Urothelium cell line (cell line): ENCODE data around the gene AREL1.
"Not testable (repeated sequence)": the region's sequence is repeated elsewhere in the genome, so short reads cannot be mapped to it uniquely, and the experiment has no call there.

Experiments used
- DNase-seq: peaks from one replicate; pipeline ENCODE4 v3.0.0; 2011; ENCODE audit warnings: low spot score, mixed read lengths
- FAIRE-seq: peaks from 2 replicates; lab custom pipeline; 2011; peaks lifted over from hg19 to GRCh38; lab: Jason Lieb, UNC

The AREL1 gene, protein sequence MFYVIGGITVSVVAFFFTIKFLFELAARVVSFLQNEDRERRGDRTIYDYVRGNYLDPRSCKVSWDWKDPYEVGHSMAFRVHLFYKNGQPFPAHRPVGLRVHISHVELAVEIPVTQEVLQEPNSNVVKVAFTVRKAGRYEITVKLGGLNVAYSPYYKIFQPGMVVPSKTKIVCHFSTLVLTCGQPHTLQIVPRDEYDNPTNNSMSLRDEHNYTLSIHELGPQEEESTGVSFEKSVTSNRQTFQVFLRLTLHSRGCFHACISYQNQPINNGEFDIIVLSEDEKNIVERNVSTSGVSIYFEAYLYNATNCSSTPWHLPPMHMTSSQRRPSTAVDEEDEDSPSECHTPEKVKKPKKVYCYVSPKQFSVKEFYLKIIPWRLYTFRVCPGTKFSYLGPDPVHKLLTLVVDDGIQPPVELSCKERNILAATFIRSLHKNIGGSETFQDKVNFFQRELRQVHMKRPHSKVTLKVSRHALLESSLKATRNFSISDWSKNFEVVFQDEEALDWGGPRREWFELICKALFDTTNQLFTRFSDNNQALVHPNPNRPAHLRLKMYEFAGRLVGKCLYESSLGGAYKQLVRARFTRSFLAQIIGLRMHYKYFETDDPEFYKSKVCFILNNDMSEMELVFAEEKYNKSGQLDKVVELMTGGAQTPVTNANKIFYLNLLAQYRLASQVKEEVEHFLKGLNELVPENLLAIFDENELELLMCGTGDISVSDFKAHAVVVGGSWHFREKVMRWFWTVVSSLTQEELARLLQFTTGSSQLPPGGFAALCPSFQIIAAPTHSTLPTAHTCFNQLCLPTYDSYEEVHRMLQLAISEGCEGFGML

DNA sequence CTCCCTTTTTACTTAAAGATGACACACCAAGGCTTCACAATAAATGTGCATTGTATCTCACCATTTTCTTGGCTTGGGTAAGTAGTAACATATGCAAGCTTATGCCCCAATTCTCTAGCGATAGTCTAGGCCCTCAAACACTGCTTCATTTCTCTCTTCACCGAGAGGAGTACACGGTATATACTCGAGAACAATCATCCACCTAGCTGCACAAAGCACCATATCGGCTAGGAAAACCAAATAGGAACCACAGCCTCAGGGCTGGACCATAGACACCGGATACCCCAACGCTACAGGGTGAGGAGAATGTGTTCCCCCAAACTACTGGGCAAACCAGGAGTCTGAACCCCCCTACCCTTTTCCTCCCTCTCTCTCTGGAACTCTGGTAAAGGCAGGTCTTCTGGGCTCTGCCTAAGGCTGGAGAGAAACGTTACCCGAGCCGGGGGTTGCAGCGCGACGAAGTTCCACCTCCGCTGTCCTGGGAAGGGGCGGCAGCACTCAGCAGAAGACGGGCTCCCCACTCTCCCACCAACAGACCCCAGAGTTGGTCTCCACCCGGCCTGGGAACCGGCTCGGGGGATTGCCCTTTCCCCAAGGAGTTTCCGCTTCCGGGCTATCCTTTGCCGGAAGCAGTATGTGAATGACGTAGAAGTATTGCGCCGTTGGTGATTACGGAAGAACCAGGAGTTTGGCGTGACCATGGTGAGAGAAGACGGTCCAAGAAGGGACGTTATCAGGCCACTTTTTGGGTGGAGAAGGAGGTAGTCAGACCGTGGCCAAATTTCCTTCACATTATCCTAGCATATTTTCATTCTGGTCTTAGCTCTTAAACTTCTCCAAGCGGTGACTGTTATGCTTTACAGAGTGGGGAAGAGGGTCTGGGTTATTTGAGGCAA lies at the start of gene AREL1, which contains the start of gene FCF1:
AREL1 (minus strand) TSS at position 582 of the 896 bp plus-strand sequence. CDS start 27,465 bp downstream, outside the sequence.
FCF1 (plus strand) TSS at position 646 of the 896 bp plus-strand sequence; CDS start at position 700, 54 bp downstream.
- DNase-seq: peak; percentile 97
- FAIRE-seq: peak; percentile 97

DNA sequence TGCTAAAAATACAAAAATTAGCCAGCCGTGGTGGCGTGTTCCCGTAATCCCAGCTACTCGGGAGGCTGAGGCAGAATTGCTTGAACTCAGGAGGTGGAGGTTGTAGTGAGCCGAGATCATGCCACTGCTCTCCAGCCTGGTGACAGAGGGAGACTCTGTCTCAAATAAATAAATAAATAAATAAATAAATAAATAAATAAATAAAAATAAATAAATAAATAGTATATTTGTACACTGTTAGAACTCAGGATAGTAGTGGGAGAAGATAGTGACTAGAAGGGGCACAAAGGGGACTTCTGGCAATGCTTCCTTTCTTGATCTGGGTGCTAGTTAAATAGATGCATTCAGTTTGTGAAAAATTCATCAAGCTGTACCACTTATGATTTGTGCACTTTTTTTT lies 45.6 kb upstream of the AREL1 start:
- not testable (repeated sequence) for FAIRE-seq

GRCh38 chr14:74756326-74756725 lies 43.4 kb upstream of the AREL1 start:
- no peak for DNase-seq
- no peak for FAIRE-seq

More for the DNA sequence above, 45.6 kb upstream of the AREL1 start:
- not testable (repeated sequence) for DNase-seq

GRCh38 chr14:74754899-74755298 lies 42.0 kb upstream of the AREL1 start:
- FAIRE-seq (no peak), DNase-seq (no peak)

- DNase-seq (no peak), FAIRE-seq (no peak)
Observed at GRCh38 chr14:74754157-74754556, 41.3 kb upstream of the AREL1 start.

DNA sequence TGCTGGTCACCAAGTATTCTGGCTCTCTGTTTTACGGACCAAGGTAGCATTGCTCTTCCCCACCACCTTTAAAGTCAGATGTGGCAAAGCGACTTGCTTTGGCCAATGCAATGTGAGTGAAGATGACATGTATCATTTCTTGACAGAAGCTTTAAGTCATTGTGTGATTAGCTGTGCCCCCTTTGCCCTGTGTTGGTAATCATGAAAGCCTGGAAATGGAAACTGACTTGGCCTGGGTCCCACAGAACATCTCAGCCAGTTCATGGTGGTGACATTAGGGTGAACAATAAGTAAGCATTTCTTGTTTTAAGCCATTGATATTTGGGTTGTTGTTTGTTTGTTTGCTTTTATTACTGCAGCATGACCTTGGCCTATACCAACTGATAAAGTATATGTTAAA lies 34.4 kb upstream of the AREL1 start:
- DNase-seq (no peak), FAIRE-seq (no peak)

GRCh38 chr14:74739293-74740030 lies 26.6 kb upstream of the AREL1 start:
- no peak for FAIRE-seq
- DNase-seq: no peak

DNA sequence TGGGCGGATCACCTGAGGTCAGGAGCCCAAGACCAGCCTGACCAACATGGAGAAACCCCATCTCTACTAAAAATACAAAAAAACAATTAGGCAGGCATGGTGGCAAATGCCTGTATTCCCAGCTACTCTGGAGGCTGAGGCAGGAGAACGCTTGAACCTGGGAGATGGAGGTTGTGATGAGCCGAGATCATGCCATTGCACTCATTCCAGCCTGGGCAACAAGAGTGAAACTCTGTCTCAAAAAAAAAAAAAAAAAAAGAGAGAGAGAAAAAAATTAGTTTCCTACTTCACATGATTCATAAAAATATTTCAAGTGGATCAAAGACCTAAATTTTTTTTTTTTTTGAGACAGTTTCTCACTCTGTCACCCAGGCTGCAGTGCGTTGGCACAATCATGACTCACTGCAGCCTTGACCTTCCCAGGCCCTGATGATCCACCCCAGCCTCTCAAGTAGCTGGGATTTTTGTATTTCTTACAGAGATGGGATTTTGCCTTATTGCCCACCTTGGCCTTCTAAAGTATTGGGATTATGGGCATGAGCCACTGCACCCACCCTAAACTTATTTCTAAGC lies 25.0 kb upstream of the AREL1 start:
- DNase-seq (no peak), FAIRE-seq (no peak)

GRCh38 chr14:74735125-74735524 lies 22.2 kb upstream of the AREL1 start:
- no peak for DNase-seq
- no peak for FAIRE-seq

- no peak for FAIRE-seq
- no peak for DNase-seq
Observed at GRCh38 chr14:74733221-74733620, 20.3 kb upstream of the AREL1 start.

DNA sequence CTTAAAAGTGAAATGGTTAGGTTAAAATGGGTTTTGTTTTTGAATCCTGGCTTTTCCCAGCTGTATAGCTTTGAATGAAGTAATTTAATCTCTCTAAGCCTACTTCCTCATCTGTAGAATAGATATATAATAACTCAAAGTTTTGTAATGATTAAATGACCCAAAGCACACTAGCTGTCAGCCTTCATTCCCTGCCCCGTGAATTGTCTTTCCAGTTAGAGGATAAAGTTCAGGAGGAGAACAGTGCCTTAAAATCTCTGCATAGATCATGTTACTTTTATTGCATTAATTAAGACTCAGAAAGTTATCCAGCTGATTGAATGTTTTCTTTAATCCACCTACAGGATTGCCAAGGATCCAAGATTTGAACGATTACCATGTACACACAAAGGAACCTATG lies 19.5 kb upstream of the AREL1 start:
- no peak for FAIRE-seq
- DNase-seq: no peak

DNA sequence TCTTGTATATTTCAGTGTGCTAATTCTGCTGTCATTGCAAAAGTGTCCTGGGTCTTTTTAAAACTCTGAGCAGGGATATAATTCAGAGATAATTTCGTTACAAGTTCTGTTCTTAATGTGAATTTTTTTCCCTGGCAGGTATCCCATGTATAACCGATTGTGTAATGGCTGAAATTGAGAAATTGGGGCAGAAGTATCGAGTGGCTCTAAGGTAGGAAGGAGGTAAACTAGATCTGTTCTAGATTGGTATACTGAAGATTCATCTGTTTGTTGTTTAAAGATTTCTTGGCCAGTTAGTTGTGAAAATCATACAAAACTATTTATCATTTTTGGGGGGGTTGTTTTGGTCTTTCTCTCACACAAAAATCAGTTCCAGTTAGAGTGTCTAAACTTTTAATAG lies 10.3 kb upstream of the AREL1 start:
- no peak for FAIRE-seq
- no peak for DNase-seq

DNA sequence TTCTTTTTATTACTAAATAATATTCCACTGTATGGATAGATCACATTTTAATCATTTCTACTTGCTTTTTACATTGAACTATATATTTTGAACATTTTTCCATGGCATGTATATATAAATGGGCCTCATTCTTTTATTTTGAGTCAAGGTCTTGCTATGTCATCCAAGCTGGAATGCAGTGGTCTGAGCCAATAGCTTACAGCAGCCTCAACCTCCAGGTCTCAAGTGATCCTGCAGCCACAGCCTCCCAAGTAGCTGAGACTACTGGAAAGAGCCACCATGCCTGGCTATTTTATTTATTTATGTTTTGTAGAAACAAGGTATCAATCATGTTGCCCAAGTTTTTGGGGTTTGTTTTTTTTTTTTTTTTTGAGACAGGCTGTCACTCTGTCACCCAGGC lies 7.6 kb upstream of the AREL1 start:
- FAIRE-seq: no peak
- DNase-seq: no peak

GRCh38 chr14:74713395-74713735 lies 485 bp upstream of the AREL1 start:
- DNase-seq: no peak
- FAIRE-seq: no peak

DNA sequence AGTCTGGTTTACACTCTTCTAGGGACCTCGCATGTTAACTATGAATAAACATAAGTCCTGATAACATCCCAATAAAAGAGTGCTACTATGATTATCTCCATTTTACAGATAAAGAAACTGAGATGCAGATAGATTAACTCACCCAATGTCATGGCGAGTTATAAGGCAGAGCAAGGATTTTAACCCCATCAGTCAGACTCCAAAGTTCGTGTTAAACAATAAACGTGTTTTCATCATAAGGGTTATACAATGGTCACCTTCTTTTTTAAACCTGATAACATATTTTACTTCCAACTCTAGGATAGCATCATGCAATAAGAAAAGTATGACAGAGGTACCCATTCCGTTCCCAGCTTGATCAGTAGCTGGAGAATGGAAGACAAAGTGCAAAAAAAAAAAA lies 1.2 kb downstream of the AREL1 start:
- DNase-seq (no peak), FAIRE-seq (no peak)

GRCh38 chr14:74710480-74710879 lies 2.4 kb downstream of the AREL1 start:
- no peak for FAIRE-seq
- DNase-seq: no peak

DNA sequence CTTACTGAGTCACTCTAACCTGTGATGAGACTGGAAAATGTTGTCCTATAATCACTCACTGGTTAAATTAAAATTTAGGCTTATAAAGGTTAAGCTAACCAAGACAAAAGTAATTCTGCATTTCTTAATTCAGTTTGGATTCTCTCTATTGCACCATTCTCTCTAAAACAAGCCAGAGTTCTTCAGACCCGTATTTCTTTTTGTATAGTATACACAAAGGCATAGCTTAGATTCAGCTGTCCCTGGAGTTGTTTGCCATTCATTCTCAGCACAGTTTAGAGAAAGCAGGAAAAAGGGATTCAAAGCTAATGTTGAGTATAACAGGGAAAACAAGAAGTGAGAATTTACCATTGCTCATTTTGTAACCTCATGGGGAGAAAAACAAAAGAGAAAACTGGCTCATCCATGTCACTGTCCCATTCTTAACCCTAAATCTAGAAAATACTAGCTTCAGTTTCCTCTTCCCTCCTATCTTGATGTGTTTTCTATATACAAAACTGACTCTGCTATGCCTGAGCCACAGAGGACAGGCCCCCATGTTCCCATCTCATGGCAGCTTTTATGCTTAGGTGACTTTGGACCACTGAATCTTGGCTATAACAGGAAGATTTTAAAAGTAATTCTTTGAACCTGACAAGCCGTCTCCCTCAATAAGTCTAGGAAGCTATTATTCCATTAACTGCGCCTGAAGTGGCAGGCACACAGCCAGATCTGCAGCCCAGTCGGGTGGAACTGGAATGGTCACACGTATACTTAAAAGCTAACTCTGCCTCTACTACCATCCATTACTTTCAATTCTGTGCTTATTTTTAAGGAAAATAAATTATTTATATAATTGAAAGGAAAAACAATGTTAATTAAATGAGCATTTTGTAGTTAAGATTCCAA lies 7.0 kb downstream of the AREL1 start:
- no peak for DNase-seq
- FAIRE-seq: no peak

GRCh38 chr14:74704656-74705055 lies 8.2 kb downstream of the AREL1 start:
- FAIRE-seq (no peak), DNase-seq (no peak)

- FAIRE-seq (peak; percentile 13), DNase-seq (no peak)
Observed at GRCh38 chr14:74703043-74703442, 9.8 kb downstream of the AREL1 start.
